Measurements from ENCODE around the gene PDE1A. TPM values are rescaled to one million over a fixed set of nuclear protein-coding genes. Genes with fewer than 3 reads are reported as not detected.

PDE1A gene
- polyA plus RNA-seq, 1 experiment, result 4.3 TPM

- POLR2A ChIA-PET, result no interaction called here
These were observed 10.6 kb downstream of the PDE1A start for GRCh38 chr2:182416191-182416590.

GRCh38 chr2:182415771-182416170 is 11.1 kb downstream of the PDE1A start:
- Histone ChIP-seq H3K27me3 (ENCODE audit: control insufficient read depth, insufficient read depth, low read length) (no peaks in the 10 kb centered on the region), H3K9me3 (ENCODE audit: control insufficient read depth, insufficient read depth, low read length) (no peaks in the 10 kb centered on the region), H3K4me3 (ENCODE audit: low read depth, low read length) (no peak overlapping the region), H3K27ac (ENCODE audit: low read depth, low read length) (no peak overlapping the region)
- no peak for DNase-seq (ENCODE audit: low read depth, low spot score)
- no peak for TF ChIP-seq CTCF (IDR thresholded peaks at IDR 0.05; ENCODE audit: low read depth, low read length)
- ChIA-PET POLR2A (no interaction called here), CTCF (interaction anchor here (1.5 kb wide), 1 partner anchor 234 kb away, joined by 4 read pairs; no protein-coding TSS in a partner anchor)

More at GRCh38 chr2:182416191-182416590, 10.6 kb downstream of the PDE1A start:
- no peak for DNase-seq (ENCODE audit: low read depth, low spot score)
- no peak for TF ChIP-seq CTCF (IDR thresholded peaks at IDR 0.05; ENCODE audit: low read depth, low read length)
- CTCF ChIA-PET, result interaction anchor here (1.5 kb wide), 1 partner anchor 233 kb away, joined by 4 read pairs; no protein-coding TSS in a partner anchor
- Histone ChIP-seq H3K27ac (ENCODE audit: low read depth, low read length) (no peak overlapping the region), H3K9me3 (ENCODE audit: control insufficient read depth, insufficient read depth, low read length) (no peaks in the 10 kb centered on the region), H3K4me3 (ENCODE audit: low read depth, low read length) (no peak overlapping the region), H3K27me3 (ENCODE audit: control insufficient read depth, insufficient read depth, low read length) (no peaks in the 10 kb centered on the region)

DNA sequence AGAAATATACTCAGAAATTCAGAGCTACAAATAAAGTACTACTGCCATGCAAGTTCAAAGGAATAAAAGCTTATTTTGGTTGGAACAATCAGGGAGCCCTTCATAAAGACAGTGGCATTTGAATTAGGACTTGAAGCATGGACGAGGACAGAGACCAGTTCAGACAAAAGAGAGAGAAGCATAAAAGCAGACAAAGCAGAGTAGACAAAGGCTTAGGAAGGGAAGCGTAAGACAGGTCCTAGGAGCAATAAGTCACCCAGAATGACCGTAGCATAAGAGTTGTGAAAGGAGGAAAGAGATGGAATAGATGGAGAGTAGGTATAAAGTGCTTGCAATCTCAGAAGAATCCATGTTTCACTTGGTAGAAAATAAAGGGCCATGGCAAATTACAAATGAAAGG is 14.0 kb downstream of the PDE1A start:
- ChIA-PET CTCF (interaction anchor here (1.0 to 1.3 kb wide), 3 partner anchors 13 to 567 kb away, joined by 3 to 4 read pairs (median 4); no protein-coding TSS in a partner anchor), POLR2A (no interaction called here)
- no peak for DNase-seq (ENCODE audit: low read depth, low spot score)
- Histone ChIP-seq H3K9me3 (ENCODE audit: control insufficient read depth, insufficient read depth, low read length) (no peaks in the 10 kb centered on the region; the same call in 1 of the 2 replicates), H3K4me3 (ENCODE audit: low read depth, low read length) (no peak overlapping the region), H3K27me3 (ENCODE audit: control insufficient read depth, insufficient read depth, low read length) (no peaks in the 10 kb centered on the region), H3K27ac (ENCODE audit: low read depth, low read length) (no peak overlapping the region)
- TF ChIP-seq CTCF (IDR thresholded peaks at IDR 0.05; ENCODE audit: low read depth, low read length), result no peak

- no peak for TF ChIP-seq CTCF (IDR thresholded peaks at IDR 0.05; ENCODE audit: low read depth, low read length)
- Histone ChIP-seq H3K9me3 (ENCODE audit: control insufficient read depth, insufficient read depth, low read length) (no peaks in the 10 kb centered on the region; the same call in 1 of the 2 replicates), H3K27ac (ENCODE audit: low read depth, low read length) (no peak overlapping the region), H3K4me3 (ENCODE audit: low read depth, low read length) (no peak overlapping the region), H3K27me3 (ENCODE audit: control insufficient read depth, insufficient read depth, low read length) (no peaks in the 10 kb centered on the region)
- CTCF ChIA-PET, result interaction anchor here (0.7 kb wide), 1 partner anchor 743 kb away, joined by 3 read pairs; no protein-coding TSS in a partner anchor
- POLR2A ChIA-PET, result no interaction called here
- peak; percentile 18 for DNase-seq (ENCODE audit: low read depth, low spot score)
These were observed 16.7 kb downstream of the PDE1A start for GRCh38 chr2:182410120-182410519.

GRCh38 chr2:182406221-182406620 is 20.6 kb downstream of the PDE1A start:
- H3K4me3 ChIP-seq (ENCODE audit: low read depth, low read length), result no peak overlapping the region
- no peaks in the 10 kb centered on the region for H3K27me3 ChIP-seq (ENCODE audit: control insufficient read depth, insufficient read depth, low read length)
- POLR2A ChIA-PET, result no interaction called here
- H3K27ac ChIP-seq (ENCODE audit: low read depth, low read length), result no peak overlapping the region
- CTCF ChIA-PET, result interaction anchor here (0.7 kb wide), 1 partner anchor 9 kb away, joined by 3 read pairs; no protein-coding TSS in a partner anchor
- H3K9me3 ChIP-seq (ENCODE audit: control insufficient read depth, insufficient read depth, low read length), result no peaks in the 10 kb centered on the region; the same call in 1 of the 2 replicates
- no peak for DNase-seq (ENCODE audit: low read depth, low spot score)
- no peak for TF ChIP-seq CTCF (IDR thresholded peaks at IDR 0.05; ENCODE audit: low read depth, low read length)

Data from AG04450 (cell line).